Large intestine (tissue), 3 donors: ENCODE data around the gene UBAC2. TPM values are rescaled to one million over a fixed set of nuclear protein-coding genes. Genes with fewer than 3 reads are reported as not detected.

Source experiments
- DNase-seq, 2 donors: peaks; one replicate each; pipeline versions ENCODE4 v3.0.0 to v3.0.0-alpha.2; 2013
- H3K27ac ChIP-seq: one replicate; pipeline ENCODE4 v1.5.1; 2013; ENCODE audit warnings: low read length
- H3K27me3 ChIP-seq: 2 replicates; pipeline ENCODE4 v1.6.1; 2013; ENCODE audit warnings: low read length; ENCODE audit not compliant: control insufficient read depth, insufficient read depth
- H3K36me3 ChIP-seq: 2 replicates; pipeline ENCODE4 v1.6.1; 2013; ENCODE audit warnings: low read length; ENCODE audit not compliant: control insufficient read depth, insufficient read depth
- H3K4me1 ChIP-seq: one replicate; pipeline ENCODE4 v1.6.1; 2013; ENCODE audit warnings: low read length; ENCODE audit not compliant: control insufficient read depth, insufficient read depth
- H3K4me3 ChIP-seq: one replicate; pipeline ENCODE4 v1.5.1; 2013; ENCODE audit warnings: low read length
- H3K9me3 ChIP-seq: one replicate; pipeline ENCODE4 v1.6.1; 2013; ENCODE audit warnings: mild to moderate bottlenecking, low read depth, low read length, moderate library complexity; ENCODE audit not compliant: control insufficient read depth
- WGBS: methylation state at CpG from one replicate; pipeline ENCODE4 v1.1.5; 2013; ENCODE audit warnings: low lambda C conversion rate; ENCODE audit not compliant: insufficient coverage; 5-methylcytosine and 5-hydroxymethylcytosine counted together
- polyA plus RNA-seq: library from polyadenylated mRNA; unstranded; fragments of 120-200 nt; gene quantifications from one replicate; pipeline ENCODE4 v1.2.1, GENCODE V29; 2013

UBAC2 gene
- polyA plus RNA-seq, 1 donor: 77.8 TPM

- Histone ChIP-seq H3K27ac (no peak overlapping the region), H3K36me3 (peaks cover 58% of the 10 kb centered on the region), H3K4me1 (peaks cover 11% of the 10 kb centered on the region), H3K4me3 (no peak overlapping the region), H3K9me3 (no peaks in the 10 kb centered on the region), H3K27me3 (no peaks in the 10 kb centered on the region)
- WGBS: 80% methylated on average over 2 of the region's 8 CpGs
- no peak for DNase-seq
Observed at GRCh38 chr13:99354371-99354951, 153.8 kb downstream of the UBAC2 start.

GRCh38 chr13:99355267-99356011 is 154.8 kb downstream of the UBAC2 start:
- no CpG with 5 or more reads among the region's 18 CpGs for WGBS
- Histone ChIP-seq H3K36me3 (peaks cover 63% of the 10 kb centered on the region), H3K9me3 (no peaks in the 10 kb centered on the region), H3K27ac (peak overlapping the region; percentile 68), H3K27me3 (no peaks in the 10 kb centered on the region), H3K4me3 (no peak overlapping the region), H3K4me1 (peaks cover 11% of the 10 kb centered on the region)
- DNase-seq: no peak

- H3K27me3 ChIP-seq: no peaks in the 10 kb centered on the region
- peaks cover 62% of the 10 kb centered on the region for H3K36me3 ChIP-seq
- no peaks in the 10 kb centered on the region for H3K9me3 ChIP-seq
- peaks cover 11% of the 10 kb centered on the region for H3K4me1 ChIP-seq
- no CpG with 5 or more reads among the region's 1 CpG for WGBS
- peak overlapping the region; percentile 68 for H3K27ac ChIP-seq
- no peak for DNase-seq
- no peak overlapping the region for H3K4me3 ChIP-seq
Observed at GRCh38 chr13:99356012-99356261, 155.3 kb downstream of the UBAC2 start.

GRCh38 chr13:99356262-99357091 is 155.8 kb downstream of the UBAC2 start:
- Histone ChIP-seq H3K9me3 (no peaks in the 10 kb centered on the region), H3K4me1 (peaks cover 11% of the 10 kb centered on the region), H3K27ac (peak overlapping the region; percentile 68), H3K36me3 (peaks cover 63% of the 10 kb centered on the region), H3K4me3 (no peak overlapping the region), H3K27me3 (no peaks in the 10 kb centered on the region)
- DNase-seq: peak; percentile 62 to 84
- WGBS: 63% methylated on average over 2 of the region's 10 CpGs

GRCh38 chr13:99357131-99357596 is 156.5 kb downstream of the UBAC2 start:
- H3K27ac ChIP-seq: peak overlapping the region; percentile 58
- peaks cover 11% of the 10 kb centered on the region for H3K4me1 ChIP-seq
- no peaks in the 10 kb centered on the region for H3K9me3 ChIP-seq
- peaks cover 63% of the 10 kb centered on the region for H3K36me3 ChIP-seq
- no peak for DNase-seq
- no peak overlapping the region for H3K4me3 ChIP-seq
- no peaks in the 10 kb centered on the region for H3K27me3 ChIP-seq
- 80% methylated on average over 2 of the region's 8 CpGs for WGBS

GRCh38 chr13:99357941-99358340 is 157.3 kb downstream of the UBAC2 start:
- Histone ChIP-seq H3K4me3 (no peak overlapping the region), H3K4me1 (peaks cover 11% of the 10 kb centered on the region), H3K27me3 (no peaks in the 10 kb centered on the region), H3K27ac (no peak overlapping the region), H3K9me3 (no peaks in the 10 kb centered on the region), H3K36me3 (peaks cover 59% of the 10 kb centered on the region)
- no peak for DNase-seq
- no CpG with 5 or more reads among the region's 6 CpGs for WGBS

- H3K27me3 ChIP-seq: no peaks in the 10 kb centered on the region
- DNase-seq: no peak
- H3K27ac ChIP-seq: no peak overlapping the region
- H3K4me3 ChIP-seq: no peak overlapping the region
- peaks cover 11% of the 10 kb centered on the region for H3K4me1 ChIP-seq
- H3K36me3 ChIP-seq: peaks cover 49% of the 10 kb centered on the region
- no CpG with 5 or more reads among the region's 6 CpGs for WGBS
- H3K9me3 ChIP-seq: no peaks in the 10 kb centered on the region
Observed at GRCh38 chr13:99359528-99359927, 158.9 kb downstream of the UBAC2 start.

GRCh38 chr13:99360696-99361095 is 160.0 kb downstream of the UBAC2 start:
- Histone ChIP-seq H3K4me3 (no peak overlapping the region), H3K27ac (no peak overlapping the region), H3K27me3 (no peaks in the 10 kb centered on the region), H3K4me1 (peaks cover 8% of the 10 kb centered on the region), H3K36me3 (peaks cover 38% of the 10 kb centered on the region), H3K9me3 (no peaks in the 10 kb centered on the region)
- DNase-seq: no peak
- 100% methylated on average over 1 of the region's 10 CpGs for WGBS

- Histone ChIP-seq H3K9me3 (no peaks in the 10 kb centered on the region), H3K4me3 (no peak overlapping the region), H3K27me3 (no peaks in the 10 kb centered on the region), H3K36me3 (peaks cover 36% of the 10 kb centered on the region), H3K4me1 (peaks cover 3% of the 10 kb centered on the region), H3K27ac (no peak overlapping the region)
- DNase-seq: no peak
- 70% methylated on average over 3 of the region's 3 CpGs for WGBS
Observed at GRCh38 chr13:99361197-99361596, 160.5 kb downstream of the UBAC2 start.

GRCh38 chr13:99362362-99362761 is 161.7 kb downstream of the UBAC2 start:
- no peaks in the 10 kb centered on the region for H3K9me3 ChIP-seq
- no peaks in the 10 kb centered on the region for H3K27me3 ChIP-seq
- peaks cover 33% of the 10 kb centered on the region for H3K36me3 ChIP-seq
- no peak overlapping the region for H3K4me3 ChIP-seq
- no CpG with 5 or more reads among the region's 1 CpG for WGBS
- no peak for DNase-seq
- no peak overlapping the region for H3K27ac ChIP-seq
- no peaks in the 10 kb centered on the region for H3K4me1 ChIP-seq
